ENCODE results near the gene TIGD1. TPM values are rescaled to one million over a fixed set of nuclear protein-coding genes. Genes with fewer than 3 reads are reported as not detected.

Gene TIGD1
- total RNA-seq, 1 donor from 2014 or later = 11.2 TPM

GRCh38 chr2:232551776-232552175, 1.4 kb upstream of the TIGD1 start:
- no peak for DNase-seq (ENCODE audit: low spot score in 2 of 2, unreplicated experiment in 2 of 2)
- no peak for TF ChIP-seq CTCF (IDR thresholded peaks at IDR 0.05; ENCODE audit: unreplicated experiment)
- H3K27ac Mint-ChIP-seq = peak overlapping the region; percentile 91
- peaks cover 29% of the 10 kb centered on the region for H3K36me3 Mint-ChIP-seq
- peak overlapping the region; percentile 96 for H3K4me3 Mint-ChIP-seq
- peaks cover 20% of the 10 kb centered on the region for H3K4me1 Mint-ChIP-seq
- H3K9me3 Mint-ChIP-seq = peaks cover 20% of the 10 kb centered on the region
- H3K27me3 Mint-ChIP-seq (ENCODE audit: low read depth) = no peaks in the 10 kb centered on the region

- TF ChIP-seq CTCF (IDR thresholded peaks at IDR 0.05; ENCODE audit: unreplicated experiment) = no peak
- no peaks in the 10 kb centered on the region for H3K27me3 Mint-ChIP-seq (ENCODE audit: low read depth)
- peaks cover 23% of the 10 kb centered on the region for H3K9me3 Mint-ChIP-seq
- H3K4me3 Mint-ChIP-seq = peak overlapping the region; percentile 96
- H3K4me1 Mint-ChIP-seq = peaks cover 20% of the 10 kb centered on the region
- H3K36me3 Mint-ChIP-seq = peaks cover 31% of the 10 kb centered on the region
- no peak for DNase-seq (ENCODE audit: low spot score in 2 of 2, unreplicated experiment in 2 of 2)
- H3K27ac Mint-ChIP-seq = peak overlapping the region; percentile 91
These were observed 887 bp upstream of the TIGD1 start for GRCh38 chr2:232551250-232551638.

GRCh38 chr2:232549655-232550353, 553 bp downstream of the TIGD1 start:
- peak overlapping the region; percentile 99 for H3K27ac Mint-ChIP-seq
- DNase-seq (ENCODE audit: low spot score in 2 of 2, unreplicated experiment in 2 of 2) = no peak
- H3K36me3 Mint-ChIP-seq = peaks cover 37% of the 10 kb centered on the region
- H3K27me3 Mint-ChIP-seq (ENCODE audit: low read depth) = no peaks in the 10 kb centered on the region
- peaks cover 23% of the 10 kb centered on the region for H3K9me3 Mint-ChIP-seq
- no peak for TF ChIP-seq CTCF (IDR thresholded peaks at IDR 0.05; ENCODE audit: unreplicated experiment)
- peaks cover 20% of the 10 kb centered on the region for H3K4me1 Mint-ChIP-seq
- peak overlapping the region; percentile 96 for H3K4me3 Mint-ChIP-seq

GRCh38 chr2:232547991-232548390, 2.4 kb downstream of the TIGD1 start:
- Mint-ChIP-seq H3K36me3 (peaks cover 42% of the 10 kb centered on the region), H3K27ac (no peak overlapping the region), H3K27me3 (ENCODE audit: low read depth) (no peaks in the 10 kb centered on the region), H3K4me1 (peaks cover 20% of the 10 kb centered on the region), H3K4me3 (no peak overlapping the region), H3K9me3 (peaks cover 23% of the 10 kb centered on the region)
- TF ChIP-seq CTCF (IDR thresholded peaks at IDR 0.05; ENCODE audit: unreplicated experiment) = no peak
- no peak for DNase-seq (ENCODE audit: low spot score in 2 of 2, unreplicated experiment in 2 of 2)

- H3K36me3 Mint-ChIP-seq = peaks cover 42% of the 10 kb centered on the region
- no peak for DNase-seq (ENCODE audit: low spot score in 2 of 2, unreplicated experiment in 2 of 2)
These were observed 4.6 kb downstream of the TIGD1 start for GRCh38 chr2:232545511-232546375.

More at GRCh38 chr2:232545511-232546375, 4.6 kb downstream of the TIGD1 start:
- TF ChIP-seq CTCF (IDR thresholded peaks at IDR 0.05; ENCODE audit: unreplicated experiment) = no peak
- H3K27ac Mint-ChIP-seq = no peak overlapping the region
- H3K9me3 Mint-ChIP-seq = peaks cover 23% of the 10 kb centered on the region
- no peak overlapping the region for H3K4me3 Mint-ChIP-seq
- H3K4me1 Mint-ChIP-seq = peaks cover 8% of the 10 kb centered on the region
- no peaks in the 10 kb centered on the region for H3K27me3 Mint-ChIP-seq (ENCODE audit: low read depth)
